Measurements from ENCODE around the gene SLC6A11. TPM values are rescaled to one million over a fixed set of nuclear protein-coding genes. Genes with fewer than 3 reads are reported as not detected.

The SLC6A11 gene
- total and polyA plus RNA-seq, 2 donors (not counting 3 experiments of a cell fraction or from before 2014, with no cell fraction given), result not detected

GRCh38 chr3:10919636-10920035 lies 103.6 kb downstream of the SLC6A11 start:
- DNase-seq (ENCODE audit: low read depth, low spot score) (no peak), FAIRE-seq (no peak)
- Histone ChIP-seq H3K4me3 (replicated peaks in 1 of 3; ENCODE audit: insufficient read depth in 1 of 3, low read depth in 1 of 3, low read length in 3 of 3) (no peak overlapping the region), H3K9me3 (replicated peaks; ENCODE audit: control insufficient read depth, insufficient read depth, low read length) (no peaks in the 10 kb centered on the region), H3K79me2 (ENCODE audit: control insufficient read depth, insufficient read depth, low read length) (no peaks in the 10 kb centered on the region), H3K4me1 (ENCODE audit: control insufficient read depth, extremely low read depth, insufficient read depth, low read length) (no peaks in the 10 kb centered on the region), H3K36me3 (ENCODE audit: control insufficient read depth in 2 of 2, extremely low read depth in 1 of 2, insufficient read depth in 2 of 2, low read length in 2 of 2) (no peaks in the 10 kb centered on the region), H3K4me2 (ENCODE audit: insufficient read depth, low read length) (no peak overlapping the region), H2AFZ (ENCODE audit: low read depth, low read length) (no peak overlapping the region), H4K20me1 (replicated peaks; ENCODE audit: control insufficient read depth, extremely low read depth, insufficient read depth, low read length) (no peaks in the 10 kb centered on the region), H3K27ac (ENCODE audit: insufficient read depth, low read depth, low read length) (no peak overlapping the region), H3K9ac (replicated peaks; ENCODE audit: extremely low read depth, insufficient read depth, low read length) (no peak overlapping the region), H3K9me1 (replicated peaks; ENCODE audit: control insufficient read depth, extremely low read depth, insufficient read depth, low read length) (no peaks in the 10 kb centered on the region), H3K27me3 (ENCODE audit: control insufficient read depth in 2 of 2, insufficient read depth in 2 of 2, low read length in 2 of 2) (peaks cover 0 to 18% of the 10 kb centered on the region in 2 experiments)
- intact Hi-C loops (cut with micrococcal nuclease) (no loop called here), dilution Hi-C loops (cut with MboI; ENCODE audit: extremely low pct_ligation_motif_present, low sequenced_read_pairs) (no loop called here)
- ChIA-PET POLR2A (no interaction called here), CTCF (interaction anchor here (2.0 kb wide), 1 partner anchor 26 kb away, joined by 5 read pairs; no protein-coding TSS in a partner anchor)
- no peak for TF ChIP-seq MAX (IDR thresholded peaks at IDR 0.05; ENCODE audit: insufficient read depth, insufficient read length)
- TF ChIP-seq JUN (IDR thresholded peaks at IDR 0.05; ENCODE audit: borderline replicate concordance, insufficient read depth, insufficient read length, low read depth), result no peak
- TF ChIP-seq POLR2A (IDR thresholded peaks at IDR 0.05; ENCODE audit: low read depth, low read length), result no peak
- no peak for TF ChIP-seq FOS (IDR thresholded peaks at IDR 0.05; ENCODE audit: borderline replicate concordance, insufficient read depth, low read length)
- TF ChIP-seq MYC (IDR thresholded peaks at IDR 0.05; ENCODE audit: low read depth, low read length), result no peak
- no peak for TF ChIP-seq CTCF (IDR thresholded peaks at IDR 0.05; ENCODE audit: extremely low read depth in 1 of 2, insufficient read depth in 1 of 2, low read depth in 1 of 2, low read length in 2 of 2)
- no peak for TF ChIP-seq EZH2 (IDR thresholded peaks at IDR 0.05; ENCODE audit: borderline replicate concordance, low read depth, low read length, severe bottlenecking)
- no peak for TF ChIP-seq POLR2AphosphoS5 (IDR thresholded peaks at IDR 0.05; ENCODE audit: insufficient read depth, low read depth, low read length)
- TF ChIP-seq GATA2 (IDR thresholded peaks at IDR 0.05; ENCODE audit: insufficient read depth, insufficient read length, low read depth, low read length), result no peak
- no TSS peak for BruUV-seq (replicated peaks)
